Measurements from ENCODE around the gene ALKBH1.

DNA sequence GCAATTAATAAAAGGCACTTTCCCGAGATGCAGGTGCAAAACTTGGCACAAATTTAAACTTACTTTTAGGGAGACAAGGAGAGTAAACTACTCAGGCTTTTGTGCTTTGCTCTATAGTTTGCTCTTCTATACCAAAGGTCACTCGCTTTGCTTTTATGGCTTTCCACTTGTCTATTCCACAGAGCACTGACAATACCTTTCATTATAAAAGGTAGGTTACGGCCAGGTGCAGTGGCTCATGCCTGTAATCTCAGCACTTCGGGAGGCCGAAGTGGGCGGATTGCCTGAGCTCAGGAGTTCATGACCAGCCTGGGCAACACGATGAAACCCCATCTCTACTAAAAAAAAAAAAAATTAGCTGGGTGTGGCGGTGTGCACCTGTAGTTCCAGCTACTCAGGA lies 32.9 kb downstream of the ALKBH1 start:
- TF ChIP-seq POLR2A (IDR thresholded peaks at IDR 0.05): no peak
- TF ChIP-seq, protein P1, sequence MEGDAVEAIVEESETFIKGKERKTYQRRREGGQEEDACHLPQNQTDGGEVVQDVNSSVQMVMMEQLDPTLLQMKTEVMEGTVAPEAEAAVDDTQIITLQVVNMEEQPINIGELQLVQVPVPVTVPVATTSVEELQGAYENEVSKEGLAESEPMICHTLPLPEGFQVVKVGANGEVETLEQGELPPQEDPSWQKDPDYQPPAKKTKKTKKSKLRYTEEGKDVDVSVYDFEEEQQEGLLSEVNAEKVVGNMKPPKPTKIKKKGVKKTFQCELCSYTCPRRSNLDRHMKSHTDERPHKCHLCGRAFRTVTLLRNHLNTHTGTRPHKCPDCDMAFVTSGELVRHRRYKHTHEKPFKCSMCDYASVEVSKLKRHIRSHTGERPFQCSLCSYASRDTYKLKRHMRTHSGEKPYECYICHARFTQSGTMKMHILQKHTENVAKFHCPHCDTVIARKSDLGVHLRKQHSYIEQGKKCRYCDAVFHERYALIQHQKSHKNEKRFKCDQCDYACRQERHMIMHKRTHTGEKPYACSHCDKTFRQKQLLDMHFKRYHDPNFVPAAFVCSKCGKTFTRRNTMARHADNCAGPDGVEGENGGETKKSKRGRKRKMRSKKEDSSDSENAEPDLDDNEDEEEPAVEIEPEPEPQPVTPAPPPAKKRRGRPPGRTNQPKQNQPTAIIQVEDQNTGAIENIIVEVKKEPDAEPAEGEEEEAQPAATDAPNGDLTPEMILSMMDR (IDR thresholded peaks at IDR 0.05): no peak

Measured in prostate gland (tissue), 2 donors.